ENCODE measurements around the gene PLAAT1.

PLAAT1 gene

GRCh38 chr3:193261970-193262369 lies 20.9 kb downstream of the PLAAT1 start:
- no peak for DNase-seq

GRCh38 chr3:193262707-193263106 lies 21.7 kb downstream of the PLAAT1 start:
- no peak for DNase-seq

DNA sequence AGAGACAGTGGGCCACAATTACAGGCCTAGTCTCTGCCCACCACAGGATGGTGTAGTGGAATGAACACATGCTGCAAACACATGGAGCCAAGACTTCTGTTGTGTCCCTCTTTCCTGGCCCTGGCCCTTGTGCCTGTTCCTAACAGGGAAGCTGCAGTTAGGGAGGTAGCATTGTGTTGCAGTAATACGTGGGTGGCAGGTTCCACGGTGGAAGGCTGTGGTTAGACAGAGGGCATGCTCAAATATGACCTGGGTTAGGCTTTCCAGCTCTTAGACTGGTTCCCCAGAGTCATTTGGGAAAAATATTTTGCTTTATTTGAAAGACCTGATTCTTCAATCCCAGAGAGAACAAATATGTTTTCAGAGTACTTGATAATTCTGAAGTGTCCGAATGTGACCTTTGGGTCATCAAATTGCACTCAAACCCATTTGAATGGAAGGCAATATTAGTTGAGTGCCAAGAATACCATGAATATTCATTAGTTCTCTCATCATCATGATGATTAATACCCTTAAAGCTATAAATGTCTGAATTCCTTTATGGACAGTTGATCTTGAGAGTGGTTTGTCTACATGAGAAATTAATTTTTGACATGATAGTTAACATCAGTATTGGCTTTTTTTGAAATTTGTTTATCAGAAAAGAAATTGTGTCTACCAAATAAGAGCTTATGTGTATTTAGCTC lies 28.5 kb downstream of the PLAAT1 start:
- DNase-seq = no peak

- no peak for DNase-seq
Measured at GRCh38 chr3:193270451-193270850, 29.4 kb downstream of the PLAAT1 start.

GRCh38 chr3:193271101-193271840 lies 30.2 kb downstream of the PLAAT1 start:
- no peak for DNase-seq

- DNase-seq = no peak
Measured at GRCh38 chr3:193292386-193292785, 51.4 kb downstream of the PLAAT1 start.

DNA sequence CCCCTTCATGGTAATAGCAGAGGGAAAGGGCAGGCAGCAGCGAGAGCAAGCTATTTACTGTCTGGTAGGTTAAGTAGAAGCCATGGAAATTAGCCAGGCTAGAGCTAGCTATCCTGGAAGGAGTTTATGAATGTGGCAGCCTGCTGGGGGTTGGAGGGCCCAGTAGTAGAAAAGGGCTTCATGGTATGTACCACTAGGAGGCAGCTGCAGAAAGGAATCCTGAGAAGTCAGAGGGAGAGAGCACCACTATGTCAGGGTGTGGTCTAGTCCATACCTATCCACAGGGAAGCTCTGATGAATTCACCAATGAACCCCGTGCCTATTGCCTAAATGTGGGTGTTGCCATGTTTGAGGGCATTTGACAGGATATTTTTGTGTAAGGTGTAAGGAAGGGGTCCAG lies 55.0 kb downstream of the PLAAT1 start:
- DNase-seq = no peak

DNA sequence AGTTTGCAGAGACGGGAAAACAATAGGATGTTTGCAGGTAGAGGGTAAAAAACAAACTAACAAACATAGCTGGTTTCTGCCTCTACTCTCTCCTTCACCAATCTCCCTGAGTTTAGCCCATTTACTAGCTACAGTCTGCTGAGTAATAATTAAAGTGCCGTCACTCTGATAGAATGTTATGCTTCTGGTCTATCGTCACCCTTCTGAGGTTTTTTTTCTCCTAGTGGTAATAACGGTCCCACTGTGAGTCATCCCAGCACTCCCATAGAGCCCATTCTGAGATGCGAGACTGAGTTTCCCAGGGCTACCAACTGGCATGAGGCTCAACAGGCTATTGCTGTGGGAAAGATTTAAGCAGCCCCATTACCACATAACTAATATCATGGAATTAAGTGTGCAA lies 56.4 kb downstream of the PLAAT1 start:
- DNase-seq = no peak

DNA sequence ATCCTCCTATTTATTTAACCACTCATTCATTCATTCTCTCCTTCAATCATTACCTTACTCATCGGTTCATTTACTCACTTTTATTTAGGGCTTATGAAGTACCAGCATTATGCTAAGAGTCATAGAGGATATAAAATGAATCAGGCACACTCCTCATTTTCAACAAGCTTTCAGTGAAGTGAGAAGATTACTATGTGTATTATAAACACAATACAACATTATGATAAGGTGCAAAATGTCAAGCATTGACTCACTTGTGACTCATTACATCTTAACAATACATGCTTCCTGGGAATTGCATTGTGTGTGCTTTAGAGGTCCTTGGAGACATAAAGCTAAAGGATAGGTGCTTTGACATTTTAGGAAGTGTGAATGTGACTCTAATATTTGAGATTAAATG lies 60.4 kb downstream of the PLAAT1 start:
- DNase-seq = no peak

GRCh38 chr3:193305356-193305755 lies 64.3 kb downstream of the PLAAT1 start:
- no peak for DNase-seq

GRCh38 chr3:193310914-193311723 lies 70.1 kb downstream of the PLAAT1 start:
- DNase-seq = no peak

GRCh38 chr3:193313061-193313958 lies 72.3 kb downstream of the PLAAT1 start:
- no peak for DNase-seq

DNA sequence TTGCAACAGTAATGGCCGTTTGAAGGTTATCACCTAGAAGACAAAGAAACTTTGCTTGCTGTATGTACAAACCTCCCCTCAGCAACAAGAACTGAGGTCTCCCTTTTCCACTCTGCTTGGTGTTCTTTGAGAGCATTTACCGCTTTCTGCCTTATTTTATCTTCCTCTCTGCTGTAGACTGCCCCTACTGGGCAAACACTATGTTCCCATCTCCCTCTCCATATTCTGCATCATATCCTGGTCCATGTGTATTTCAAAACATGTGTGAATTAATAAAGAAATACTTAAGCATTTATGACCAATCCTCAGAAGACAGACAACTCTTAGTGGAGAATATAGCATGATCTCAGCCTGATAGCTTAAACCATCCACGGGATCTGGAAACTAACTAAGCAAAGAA lies 73.1 kb downstream of the PLAAT1 start:
- no peak for DNase-seq

GRCh38 chr3:193317682-193318300 lies 76.8 kb downstream of the PLAAT1 start:
- no peak for DNase-seq

All from NCI-H1092 (cell line).